GM04503 (cell line): ENCODE results near the gene HLA-A.

ENCODE experiments used
- DNase-seq: peaks from one replicate; pipeline ENCODE4 v3.0.0-alpha.2; 2012; ENCODE audit warnings: low read depth

The HLA-A gene

DNA sequence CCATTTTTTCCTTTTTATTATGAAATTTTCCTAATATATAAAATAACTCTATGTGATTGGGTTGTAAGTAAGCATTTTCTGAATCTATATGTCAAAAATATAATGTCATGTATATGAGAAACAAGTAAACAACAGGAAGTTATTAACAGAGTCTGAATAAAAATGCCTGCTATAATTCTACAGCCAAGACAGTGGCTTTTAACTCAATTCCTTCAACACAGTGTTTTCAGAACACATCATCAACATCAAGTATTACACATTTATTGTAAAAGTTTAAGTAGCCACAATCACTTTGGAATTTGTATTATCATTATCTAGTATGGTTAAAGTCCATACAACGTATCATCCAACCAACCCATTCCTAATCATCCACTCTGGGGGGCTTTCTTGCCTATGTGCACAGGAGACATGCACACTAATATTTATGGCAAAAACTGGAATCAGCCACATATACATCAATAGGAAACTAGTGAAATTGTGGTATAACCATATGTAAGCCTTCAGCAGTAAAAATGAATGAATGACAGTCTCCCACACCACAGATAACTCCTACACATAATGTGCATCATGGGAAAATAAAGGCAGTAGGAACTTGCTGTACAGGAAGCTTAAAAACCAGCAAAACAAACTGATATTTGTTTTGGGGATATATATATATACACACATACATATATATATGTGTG lies 6.9 kb upstream of the HLA-A start:
- no peak for DNase-seq

DNA sequence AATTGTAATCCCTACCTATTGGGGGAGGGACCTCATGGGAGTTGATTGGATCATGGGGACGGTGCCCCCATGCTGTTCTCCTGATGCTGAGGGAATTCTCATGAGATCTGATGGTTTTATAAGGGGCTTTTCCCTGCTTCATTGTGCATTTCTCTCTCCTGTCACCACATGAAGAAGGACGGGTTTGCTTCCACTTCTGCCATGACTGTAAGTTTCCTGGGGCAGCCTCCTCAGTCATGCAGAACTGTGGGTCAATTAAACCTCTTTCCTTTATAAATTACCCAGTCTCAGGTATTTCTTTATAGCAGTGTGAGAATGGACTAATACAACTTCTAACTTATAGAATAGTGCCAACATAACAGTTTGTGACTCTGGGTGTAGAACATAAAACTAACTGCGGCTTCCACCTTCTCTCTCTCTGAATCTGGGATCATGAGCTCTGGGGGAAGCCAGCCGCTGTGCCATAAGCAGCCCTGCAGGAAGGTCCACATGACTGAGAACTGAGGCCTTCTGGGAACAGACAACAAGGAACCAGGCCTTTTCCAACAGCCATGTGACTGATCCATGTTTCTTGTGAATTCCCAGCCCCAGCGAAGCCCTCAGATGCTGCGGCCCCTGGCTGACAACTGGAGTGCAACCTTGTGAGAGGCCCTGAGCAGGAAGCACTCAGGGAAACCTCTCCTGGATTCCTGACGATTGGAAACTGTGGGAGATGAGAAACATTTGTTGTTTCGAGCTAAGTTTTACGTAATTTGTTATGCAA lies 3.4 kb upstream of the HLA-A start:
- no peak for DNase-seq

- DNase-seq: no peak
These were observed 1.3 kb upstream of the HLA-A start for GRCh38 chr6:29941016-29941415.

GRCh38 chr6:29941471-29941870 lies 861 bp upstream of the HLA-A start:
- DNase-seq: no peak

DNA sequence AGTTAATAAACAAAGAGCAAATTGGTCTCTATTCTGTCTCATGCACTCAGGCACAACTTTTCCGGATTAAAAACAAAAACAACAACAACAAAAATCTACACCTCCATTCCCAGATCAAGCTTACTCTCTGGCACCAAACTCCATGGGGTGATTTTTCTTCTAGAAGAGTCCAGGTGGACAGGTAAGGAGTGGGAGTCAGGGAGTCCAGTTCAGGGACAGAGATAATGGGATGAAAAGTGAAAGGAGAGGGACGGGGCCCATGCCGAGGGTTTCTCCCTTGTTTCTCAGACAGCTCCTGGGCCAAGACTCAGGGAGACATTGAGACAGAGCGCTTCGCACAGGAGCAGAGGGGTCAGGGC lies 437 bp upstream of the HLA-A start:
- DNase-seq: no peak

DNA sequence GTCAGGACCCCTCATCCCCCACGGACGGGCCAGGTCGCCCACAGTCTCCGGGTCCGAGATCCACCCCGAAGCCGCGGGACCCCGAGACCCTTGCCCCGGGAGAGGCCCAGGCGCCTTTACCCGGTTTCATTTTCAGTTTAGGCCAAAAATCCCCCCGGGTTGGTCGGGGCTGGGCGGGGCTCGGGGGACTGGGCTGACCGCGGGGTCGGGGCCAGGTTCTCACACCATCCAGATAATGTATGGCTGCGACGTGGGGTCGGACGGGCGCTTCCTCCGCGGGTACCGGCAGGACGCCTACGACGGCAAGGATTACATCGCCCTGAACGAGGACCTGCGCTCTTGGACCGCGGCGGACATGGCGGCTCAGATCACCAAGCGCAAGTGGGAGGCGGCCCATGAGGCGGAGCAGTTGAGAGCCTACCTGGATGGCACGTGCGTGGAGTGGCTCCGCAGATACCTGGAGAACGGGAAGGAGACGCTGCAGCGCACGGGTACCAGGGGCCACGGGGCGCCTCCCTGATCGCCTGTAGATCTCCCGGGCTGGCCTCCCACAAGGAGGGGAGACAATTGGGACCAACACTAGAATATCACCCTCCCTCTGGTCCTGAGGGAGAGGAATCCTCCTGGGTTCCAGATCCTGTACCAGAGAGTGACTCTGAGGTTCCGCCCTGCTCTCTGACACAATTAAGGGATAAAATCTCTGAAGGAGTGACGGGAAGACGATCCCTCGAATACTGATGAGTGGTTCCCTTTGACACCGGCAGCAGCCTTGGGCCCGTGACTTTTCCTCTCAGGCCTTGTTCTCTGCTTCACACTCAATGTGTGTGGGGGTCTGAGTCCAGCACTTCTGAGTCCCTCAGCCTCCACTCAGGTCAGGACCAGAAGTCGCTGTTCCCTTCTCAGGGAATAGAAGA lies 978 bp downstream of the HLA-A start:
- no peak for DNase-seq

GRCh38 chr6:29945281-29945820 lies 3.0 kb downstream of the HLA-A start:
- DNase-seq: no peak

GRCh38 chr6:29946223-29947076 lies 4.1 kb downstream of the HLA-A start:
- DNase-seq: no peak

GRCh38 chr6:29947077-29947980 lies 5.0 kb downstream of the HLA-A start:
- DNase-seq: no peak

DNA sequence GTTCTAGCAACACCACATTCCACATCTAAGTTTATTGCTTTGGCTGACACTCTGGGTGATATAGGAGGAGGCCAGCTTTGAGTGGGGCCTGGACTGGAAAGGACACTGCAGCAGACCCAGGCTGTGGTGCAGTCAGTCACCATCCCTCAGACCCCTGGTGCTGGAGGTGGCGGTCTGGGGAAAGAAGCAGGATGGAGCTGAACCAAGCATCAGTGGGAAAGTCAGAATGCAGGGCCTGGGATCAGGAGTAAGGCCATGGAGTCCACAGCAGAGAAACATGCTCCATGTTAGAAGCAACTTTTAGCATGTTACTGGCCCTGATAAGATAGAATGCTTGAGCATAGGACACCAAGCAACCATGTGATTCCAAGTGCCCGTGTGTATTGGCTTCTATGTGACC lies 5.9 kb downstream of the HLA-A start:
- no peak for DNase-seq

DNA sequence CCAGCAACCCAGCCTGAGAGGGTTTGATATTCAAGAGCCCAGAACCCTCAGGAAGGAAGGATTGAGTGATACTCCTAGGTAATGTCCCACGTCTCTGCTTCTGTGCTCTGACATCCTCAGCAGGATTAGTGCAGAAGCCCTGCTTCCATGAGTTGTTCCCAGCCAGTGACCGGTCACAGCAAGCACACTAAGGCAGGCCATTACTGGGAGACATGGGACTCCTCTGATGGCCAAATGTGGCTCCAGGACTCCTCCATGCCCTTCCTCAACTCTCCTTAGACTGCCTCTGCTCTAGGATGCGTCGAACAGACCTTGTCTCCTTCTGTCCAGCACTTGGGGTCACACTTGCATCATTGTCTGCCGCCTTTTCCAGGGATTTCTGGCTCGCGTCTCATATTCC lies 7.6 kb downstream of the HLA-A start:
- DNase-seq: no peak

DNA sequence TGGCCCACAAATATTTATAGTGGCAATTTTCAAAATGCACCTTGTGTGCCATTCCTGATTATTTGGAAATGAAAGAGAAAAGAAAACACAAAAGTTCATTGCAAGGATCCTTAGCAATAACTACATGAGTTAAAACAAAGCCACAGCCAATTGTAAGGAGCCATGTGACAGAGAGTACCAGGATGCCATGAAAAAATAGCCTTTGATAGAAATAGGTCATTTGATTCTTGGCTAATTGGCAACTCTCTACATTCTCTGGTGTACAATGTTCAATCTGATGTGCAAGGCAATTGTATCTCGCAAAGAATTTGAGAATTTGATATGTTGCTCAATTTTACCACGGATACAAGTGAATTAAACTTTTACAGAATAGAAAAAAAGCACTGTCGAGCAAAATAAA lies 9.6 kb downstream of the HLA-A start:
- DNase-seq: no peak

GRCh38 chr6:29953001-29953441 lies 10.7 kb downstream of the HLA-A start:
- DNase-seq: peak; percentile 74

DNA sequence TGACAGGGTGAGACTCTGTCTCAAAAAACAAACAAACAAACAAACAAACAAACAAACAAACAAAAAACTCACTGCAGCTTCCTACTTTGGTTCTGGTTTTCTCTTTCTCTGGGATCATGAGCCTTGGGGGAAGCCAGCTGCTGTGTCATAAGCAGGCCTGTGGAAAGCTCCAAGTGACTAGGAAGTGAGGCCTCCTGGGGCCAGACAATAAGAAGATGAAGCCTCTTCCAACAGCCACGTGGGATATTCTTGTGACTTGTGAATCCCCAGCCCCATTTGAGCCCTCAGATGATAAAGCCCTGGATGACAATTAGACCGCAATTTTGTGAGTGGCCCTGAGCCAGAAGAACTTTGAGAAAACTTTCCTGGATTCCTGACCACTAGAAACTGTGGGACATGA lies 11.4 kb downstream of the HLA-A start:
- no peak for DNase-seq

- DNase-seq: no peak
These were observed 11.9 kb downstream of the HLA-A start for GRCh38 chr6:29954272-29954671.

DNA sequence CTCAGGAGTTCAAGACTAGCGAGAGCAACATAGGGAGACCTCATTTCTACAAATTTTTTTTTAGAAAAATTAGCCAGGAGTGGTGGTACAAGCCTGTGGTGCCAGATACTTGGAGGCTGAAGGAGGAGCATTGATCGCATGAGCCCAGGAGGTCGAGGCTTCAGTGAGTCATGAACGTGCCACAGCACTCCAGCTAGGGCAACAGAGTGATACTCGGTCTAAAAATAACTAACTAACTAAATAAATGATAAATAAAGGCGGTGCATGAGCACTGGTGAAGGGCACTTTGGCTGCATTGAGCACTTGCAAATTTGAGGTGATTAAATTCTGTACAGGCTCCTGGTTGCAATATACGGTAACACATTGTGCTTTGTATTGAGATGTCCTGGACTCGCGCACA lies 13.5 kb downstream of the HLA-A start:
- DNase-seq: no peak

- no peak for DNase-seq
These were observed 14.2 kb downstream of the HLA-A start for GRCh38 chr6:29956518-29956917.

DNA sequence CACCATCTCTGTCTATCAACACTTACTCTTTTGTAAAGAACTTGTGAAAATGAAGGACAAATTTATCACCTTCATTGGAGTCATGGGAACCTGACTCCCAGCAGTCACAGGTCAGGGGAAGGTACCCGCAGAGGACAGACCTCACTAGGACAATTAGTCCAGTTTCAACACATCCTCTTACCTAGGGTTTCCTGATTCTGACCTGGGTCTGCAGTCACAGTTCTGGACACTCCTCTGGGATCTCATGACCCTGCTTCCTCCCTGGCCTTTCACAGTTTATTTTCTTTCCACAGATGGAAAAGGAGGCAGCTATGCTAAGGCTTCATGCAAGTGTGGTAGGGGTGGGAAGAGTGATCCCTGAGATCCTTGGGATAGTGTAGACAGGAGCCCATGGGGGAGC lies 15.7 kb downstream of the HLA-A start:
- no peak for DNase-seq

- DNase-seq: no peak
These were observed 16.6 kb downstream of the HLA-A start for GRCh38 chr6:29958921-29959320.

- DNase-seq: no peak
These were observed 17.1 kb downstream of the HLA-A start for GRCh38 chr6:29959467-29959866.
